Colonic mucosa (tissue), 4 donors: Measurements from ENCODE around the gene ARMC10. TPM values are rescaled to one million over a fixed set of nuclear protein-coding genes. Genes with fewer than 3 reads are reported as not detected.
"Not testable (repeated sequence)": the region's sequence is repeated elsewhere in the genome, so short reads cannot be mapped to it uniquely, and the experiment has no call there.

Source experiments
- DNase-seq: peaks from one replicate; pipeline ENCODE4 v3.0.0-alpha.2; 2020
- H3K27ac ChIP-seq: fragments of 200-600 bp; one replicate; pipeline ENCODE4 v1.8.0; 2021
- H3K27me3 ChIP-seq: fragments of 200-600 bp; one replicate; pipeline ENCODE4 v1.8.0; 2021
- H3K36me3 ChIP-seq: fragments of 200-600 bp; one replicate; pipeline ENCODE4 v1.8.0; 2021
- H3K4me1 ChIP-seq: fragments of 200-600 bp; one replicate; pipeline ENCODE4 v1.8.0; 2021; ENCODE audit warnings: mild to moderate bottlenecking
- H3K4me3 ChIP-seq: fragments of 200-600 bp; one replicate; pipeline ENCODE4 v1.8.0; 2021
- H3K9ac ChIP-seq, 2 donors: one replicate each; pipeline ENCODE4 v1.7.0; 2013; ENCODE audit warnings: control low read depth in 2 of 2, low read depth in 2 of 2, low read length in 2 of 2
- H3K9me3 ChIP-seq: fragments of 200-600 bp; one replicate; pipeline ENCODE4 v1.8.0; 2021
- CTCF ChIP-seq: fragments of 200-600 bp; IDR thresholded peaks from one replicate; pipeline ENCODE4 v1.8.0; 2022; ENCODE audit warnings: antibody characterized with exemption, mild to moderate bottlenecking
- intact Hi-C: fragments of 100-400 bp; cut with DNase I; formaldehyde crosslinking; loops from one replicate; pipeline ENCODE4 v1.14.1; 2022
- total RNA-seq, 2 donors: library from RNA; stranded (reverse); fragmentation: NEBNext Ultra II Directional in 1 of 2; extraction: Animal tissue kit (Norgen Biotek cat#: 25700) in 1 of 2; gene quantifications; one replicate each; pipeline ENCODE4 v1.2.1, GENCODE V29; 2021
- donor health status: healthy.
- donor health status: DM: no; HTN: no; CAD: no.
- donor health status: DM: no; HTN: no; CAD: no.

Gene ARMC10
- total RNA-seq, 2 donors from 2014 or later = 39.6 to 40.4 TPM

- H3K27me3 ChIP-seq = no peaks in the 10 kb centered on the region
- H3K9ac ChIP-seq = no peak overlapping the region
- H3K36me3 ChIP-seq = peaks cover 6% of the 10 kb centered on the region
- TF ChIP-seq CTCF = no peak
- H3K4me3 ChIP-seq = no peak overlapping the region
- H3K27ac ChIP-seq = no peak overlapping the region
- intact Hi-C loops = no loop called here
- no peak for DNase-seq
- H3K4me1 ChIP-seq = no peaks in the 10 kb centered on the region
- H3K9me3 ChIP-seq = no peaks in the 10 kb centered on the region
These were observed 25.4 kb downstream of the ARMC10 start for GRCh38 chr7:103100348-103100747.

GRCh38 chr7:103101543-103101942 is 26.6 kb downstream of the ARMC10 start:
- Histone ChIP-seq H3K4me1 (no peaks in the 10 kb centered on the region), H3K27me3 (no peaks in the 10 kb centered on the region), H3K4me3 (no peak overlapping the region), H3K36me3 (peaks cover 6% of the 10 kb centered on the region), H3K27ac (no peak overlapping the region), H3K9me3 (no peaks in the 10 kb centered on the region), H3K9ac (no peak overlapping the region)
- no peak for TF ChIP-seq CTCF
- no peak for DNase-seq
- intact Hi-C loops = no loop called here

GRCh38 chr7:103106005-103106702 is 31.2 kb downstream of the ARMC10 start:
- no peaks in the 10 kb centered on the region for H3K4me1 ChIP-seq
- TF ChIP-seq CTCF = no peak
- H3K9me3 ChIP-seq = no peaks in the 10 kb centered on the region
- peaks cover 6% of the 10 kb centered on the region for H3K36me3 ChIP-seq
- no peak overlapping the region for H3K9ac ChIP-seq
- no peak overlapping the region for H3K4me3 ChIP-seq
- H3K27me3 ChIP-seq = no peaks in the 10 kb centered on the region
- no peak overlapping the region for H3K27ac ChIP-seq
- intact Hi-C loops = no loop called here
- no peak for DNase-seq

- intact Hi-C loops, H3K4me3 ChIP-seq, DNase-seq, H3K36me3 ChIP-seq, H3K4me1 ChIP-seq, H3K9ac ChIP-seq, H3K27me3 ChIP-seq, H3K27ac ChIP-seq, H3K9me3 ChIP-seq: not testable (repeated sequence)
These were observed 31.7 kb downstream of the ARMC10 start for GRCh38 chr7:103106703-103107070.

GRCh38 chr7:103113164-103113563 is 38.2 kb downstream of the ARMC10 start:
- intact Hi-C loops = no loop called here
- TF ChIP-seq CTCF = no peak
- DNase-seq = no peak

GRCh38 chr7:103114576-103115008 is 39.7 kb downstream of the ARMC10 start:
- Histone ChIP-seq H3K27ac (no peak overlapping the region), H3K4me3 (no peak overlapping the region)

More at GRCh38 chr7:103113164-103113563, 38.2 kb downstream of the ARMC10 start:
- no peaks in the 10 kb centered on the region for H3K27me3 ChIP-seq
- no peak overlapping the region for H3K4me3 ChIP-seq
- H3K4me1 ChIP-seq = no peaks in the 10 kb centered on the region
- H3K36me3 ChIP-seq = peaks cover 6% of the 10 kb centered on the region
- no peak overlapping the region for H3K9ac ChIP-seq
- no peak overlapping the region for H3K27ac ChIP-seq
- no peaks in the 10 kb centered on the region for H3K9me3 ChIP-seq

More at GRCh38 chr7:103114576-103115008, 39.7 kb downstream of the ARMC10 start:
- Histone ChIP-seq H3K9me3 (no peaks in the 10 kb centered on the region), H3K36me3 (peaks cover 6% of the 10 kb centered on the region), H3K4me1 (no peaks in the 10 kb centered on the region), H3K27me3 (no peaks in the 10 kb centered on the region), H3K9ac (no peak overlapping the region)
- DNase-seq = no peak
- TF ChIP-seq CTCF = no peak
- intact Hi-C loops = no loop called here
